Measurements from ENCODE around the gene THRB. TPM values are rescaled to one million over a fixed set of nuclear protein-coding genes. Genes with fewer than 3 reads are reported as not detected.

The THRB gene
- total RNA-seq, 1 donor from 2014 or later = 27.2 TPM

DNA sequence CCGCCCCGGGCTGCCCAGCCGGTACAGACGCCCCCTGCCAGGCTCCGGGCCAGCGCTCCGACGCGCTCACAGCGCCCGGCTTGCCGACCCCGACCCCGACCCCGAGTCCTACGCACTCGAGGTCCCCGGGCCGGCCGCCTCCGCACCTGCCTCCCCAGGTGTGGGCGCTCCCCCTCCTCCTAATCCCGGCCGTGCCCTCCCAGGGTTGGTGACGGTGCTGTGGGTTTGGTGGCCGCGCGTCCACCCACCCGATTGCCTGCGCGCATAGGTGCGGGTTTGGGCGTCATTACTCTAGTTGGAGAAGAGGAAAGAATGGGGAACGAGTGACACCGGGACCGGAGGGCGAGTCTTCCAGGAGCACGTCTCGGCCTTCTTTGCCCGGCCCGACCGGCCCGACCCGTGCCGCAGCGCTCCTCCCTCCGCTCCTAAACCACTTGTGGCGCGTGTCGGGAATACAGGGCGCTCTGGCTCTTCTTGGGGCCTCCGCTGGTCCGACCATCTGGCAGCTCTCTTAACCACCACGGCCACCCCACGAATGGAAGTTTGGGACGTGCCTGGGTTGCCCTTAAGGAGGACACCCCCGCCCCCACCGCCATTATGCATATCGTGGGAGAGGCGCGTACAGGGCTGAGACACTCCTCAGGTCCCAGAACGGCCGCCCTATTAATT, 810 bp upstream of the THRB start:
- DNase-seq (ENCODE audit: low spot score) = peak; percentile 78
- intact Hi-C loops (cut with DNase I) = loop anchor here (2.0 kb wide), 1 partner anchor 27 kb away; no protein-coding TSS in a partner anchor

- intact Hi-C loops (cut with DNase I) = loop anchor here (2.0 to 5.0 kb wide), 4 partner anchors 29 to 227 kb away; no protein-coding TSS in a partner anchor
- DNase-seq (ENCODE audit: low spot score) = peak; percentile 80
These were observed 668 bp downstream of the THRB start for GRCh38 chr3:24493746-24494617.

- DNase-seq (ENCODE audit: low spot score) = no peak
- intact Hi-C loops (cut with DNase I) = loop anchor here (5.0 kb wide), 3 partner anchors 51 to 226 kb away; no protein-coding TSS in a partner anchor
These were observed 1.6 kb downstream of the THRB start for GRCh38 chr3:24492971-24493551.

- intact Hi-C loops (cut with DNase I) = loop anchor here (5.0 kb wide), 3 partner anchors 48 to 223 kb away; no protein-coding TSS in a partner anchor
- DNase-seq (ENCODE audit: low spot score) = no peak
These were observed 4.5 kb downstream of the THRB start for GRCh38 chr3:24490151-24490550.

GRCh38 chr3:24487325-24488262, 7.1 kb downstream of the THRB start:
- intact Hi-C loops (cut with DNase I) = no loop called here
- DNase-seq (ENCODE audit: low spot score) = no peak

- intact Hi-C loops (cut with DNase I) = no loop called here
- no peak for DNase-seq (ENCODE audit: low spot score)
These were observed 9.1 kb downstream of the THRB start for GRCh38 chr3:24485511-24485910.

- no peak for DNase-seq (ENCODE audit: low spot score)
- intact Hi-C loops (cut with DNase I) = no loop called here
These were observed 10.8 kb downstream of the THRB start for GRCh38 chr3:24483873-24484272.

DNA sequence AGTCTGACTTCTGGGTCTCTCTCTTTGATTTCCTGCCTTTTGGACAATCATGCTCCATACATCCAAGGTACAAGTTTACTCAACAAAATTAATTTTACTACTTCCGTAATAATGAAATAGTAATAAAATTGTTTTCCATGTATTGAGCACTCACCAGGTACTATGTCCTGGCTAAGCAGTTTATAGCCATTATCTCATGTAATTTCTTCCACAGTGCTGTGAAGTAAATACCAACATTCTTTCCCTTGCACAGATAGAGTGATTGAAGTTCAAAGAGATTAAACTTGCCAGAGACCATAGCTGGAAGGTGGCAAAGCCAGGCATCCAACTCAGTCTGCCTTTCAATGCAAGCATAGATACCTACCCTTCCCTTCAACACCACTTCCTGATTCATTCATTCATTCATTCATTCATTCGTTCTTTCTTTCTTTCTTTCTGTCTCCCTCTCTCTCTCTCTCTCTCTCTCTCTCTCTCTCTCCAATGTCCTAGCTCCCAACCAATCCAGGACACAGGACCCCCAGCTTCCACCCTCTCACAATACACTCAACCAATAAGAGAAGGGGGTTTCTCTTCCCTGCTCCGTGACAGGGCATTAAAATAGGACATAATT, 12.4 kb downstream of the THRB start:
- intact Hi-C loops (cut with DNase I) = no loop called here
- DNase-seq (ENCODE audit: low spot score) = no peak

- DNase-seq (ENCODE audit: low spot score) = no peak
- intact Hi-C loops (cut with DNase I) = no loop called here
These were observed 13.5 kb downstream of the THRB start for GRCh38 chr3:24481193-24481592.

DNA sequence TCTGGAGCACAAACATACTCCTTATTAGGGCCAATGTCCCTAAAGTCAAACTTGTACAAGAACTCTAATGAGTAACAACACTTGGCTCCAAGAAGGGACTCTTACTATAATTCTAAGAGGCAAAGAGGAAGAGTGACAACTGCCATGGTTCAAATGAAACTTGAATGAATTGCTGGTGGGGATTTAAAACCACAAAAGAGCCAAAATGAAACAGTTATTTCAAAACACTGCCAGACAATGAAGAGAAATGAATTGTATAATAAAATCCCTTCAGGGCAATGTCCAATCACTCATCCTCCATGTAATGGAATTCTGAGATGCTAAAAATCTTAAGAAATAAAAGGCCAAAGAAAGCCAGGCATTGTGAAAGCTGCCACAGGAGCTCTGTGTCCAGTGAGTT, 14.2 kb downstream of the THRB start:
- no peak for DNase-seq (ENCODE audit: low spot score)
- intact Hi-C loops (cut with DNase I) = no loop called here

- no peak for DNase-seq (ENCODE audit: low spot score)
- intact Hi-C loops (cut with DNase I) = no loop called here
These were observed 14.8 kb downstream of the THRB start for GRCh38 chr3:24479816-24480215.

GRCh38 chr3:24476871-24477656, 17.6 kb downstream of the THRB start:
- DNase-seq (ENCODE audit: low spot score) = no peak
- intact Hi-C loops (cut with DNase I) = no loop called here

DNA sequence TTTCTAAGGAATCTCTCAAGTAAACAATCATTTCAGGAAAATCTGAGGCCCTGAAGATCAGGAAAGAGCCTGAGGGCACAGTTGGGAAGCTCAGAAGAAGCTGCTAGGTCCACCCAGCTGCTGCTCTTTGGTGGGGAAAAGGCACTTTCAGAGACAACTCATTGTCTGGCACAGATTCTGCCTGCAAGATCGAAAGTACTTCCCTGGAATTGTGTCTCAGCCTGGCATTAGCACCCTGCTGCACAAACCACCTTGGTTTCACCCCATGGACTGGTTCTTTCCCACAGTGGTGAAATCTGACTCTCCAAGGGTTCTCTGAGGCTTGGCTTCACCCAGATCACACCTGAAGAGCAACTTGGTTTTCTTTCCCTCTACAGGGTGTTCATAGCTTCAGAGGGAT, 18.7 kb downstream of the THRB start:
- DNase-seq (ENCODE audit: low spot score) = no peak
- intact Hi-C loops (cut with DNase I) = no loop called here

GRCh38 chr3:24474862-24475261, 19.8 kb downstream of the THRB start:
- DNase-seq (ENCODE audit: low spot score) = no peak
- intact Hi-C loops (cut with DNase I) = no loop called here

DNA sequence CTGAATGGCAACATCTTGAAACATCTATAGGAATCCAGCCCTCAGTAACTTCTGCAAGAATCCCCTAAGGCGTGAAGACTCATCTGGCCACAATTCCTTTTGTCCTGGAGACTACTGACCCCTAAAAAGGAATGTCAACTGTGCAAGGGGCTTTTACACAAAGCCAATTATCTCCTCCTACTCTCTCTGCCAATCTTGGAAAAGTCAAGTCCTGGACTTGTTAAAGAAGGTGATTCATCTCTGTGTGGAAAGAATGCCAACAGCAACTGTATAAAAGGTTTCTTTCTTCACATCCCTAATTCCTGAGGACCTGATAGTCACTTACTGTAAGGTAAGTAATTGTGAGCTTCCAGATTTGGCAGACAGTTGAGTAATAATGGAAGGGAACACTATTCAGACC, 22.3 kb downstream of the THRB start:
- DNase-seq (ENCODE audit: low spot score) = no peak
- intact Hi-C loops (cut with DNase I) = no loop called here

- DNase-seq (ENCODE audit: low spot score) = no peak
- intact Hi-C loops (cut with DNase I) = no loop called here
These were observed 23.2 kb downstream of the THRB start for GRCh38 chr3:24471486-24471885.

DNA sequence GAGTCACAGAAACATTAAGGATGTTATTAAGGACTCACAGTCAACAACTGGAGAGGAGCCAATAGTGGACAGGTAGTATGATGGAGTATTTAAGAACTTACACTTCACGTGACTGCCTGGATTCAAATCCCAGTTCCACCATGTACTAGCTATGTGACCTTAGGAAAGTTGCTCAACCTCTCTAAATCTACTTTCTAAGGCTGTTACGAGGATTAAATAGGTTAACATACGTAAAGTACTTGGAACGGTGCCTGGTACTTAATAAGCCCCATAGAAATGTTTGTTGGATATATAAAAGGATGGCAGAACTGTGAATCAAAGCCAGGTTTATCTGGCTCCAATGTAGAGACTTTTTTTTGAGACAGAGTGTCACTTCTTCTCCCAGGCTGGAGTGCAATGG, 24.4 kb downstream of the THRB start:
- intact Hi-C loops (cut with DNase I) = no loop called here
- no peak for DNase-seq (ENCODE audit: low spot score)

DNA sequence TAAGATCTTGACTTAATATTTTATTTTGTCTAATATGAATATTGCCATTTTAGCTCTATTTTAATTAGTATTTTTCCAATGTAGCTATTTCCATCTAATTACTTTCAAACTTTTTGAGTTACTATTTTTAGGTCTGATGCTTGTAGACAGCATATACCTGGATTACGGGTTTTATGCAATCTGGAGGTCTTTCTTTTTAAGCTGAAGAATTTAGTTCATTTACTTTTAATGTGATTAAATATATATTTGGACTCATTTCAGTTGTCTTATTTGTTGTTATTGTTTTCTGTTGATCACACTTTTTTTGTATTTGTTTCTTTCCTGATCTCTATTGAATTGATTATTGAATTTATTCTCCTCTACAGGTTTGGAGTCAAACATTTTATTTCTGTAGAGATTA, 30.3 kb downstream of the THRB start:
- intact Hi-C loops (cut with DNase I) = no loop called here
- no peak for DNase-seq (ENCODE audit: low spot score)
